NCI-H748 treated with DMSO at 0.1 percent for 48 hours (cell line): ENCODE measurements around the gene SREK1.
"Not testable (repeated sequence)": the region's sequence is repeated elsewhere in the genome, so short reads cannot be mapped to it uniquely, and the experiment has no call there.

Experiments
- DNase-seq: peaks from one replicate; lab custom pipeline; 2025; lab: John Stamatoyannopoulos, UW

The SREK1 gene

GRCh38 chr5:66222896-66223295 is 78.8 kb downstream of the SREK1 start:
- DNase-seq: not testable (repeated sequence)

GRCh38 chr5:66223637-66224036 is 79.5 kb downstream of the SREK1 start:
- DNase-seq: no peak

GRCh38 chr5:66224274-66224673 is 80.2 kb downstream of the SREK1 start:
- DNase-seq: peak; percentile 81

GRCh38 chr5:66224773-66225553 is 80.9 kb downstream of the SREK1 start:
- DNase-seq: peak; percentile 43

- DNase-seq: peak; percentile 14
Measured at GRCh38 chr5:66230551-66230950, 86.5 kb downstream of the SREK1 start.

GRCh38 chr5:66231508-66231907 is 87.4 kb downstream of the SREK1 start:
- no peak for DNase-seq

- no peak for DNase-seq
Measured at GRCh38 chr5:66232275-66232674, 88.2 kb downstream of the SREK1 start.

- peak; percentile 56 for DNase-seq
Measured at GRCh38 chr5:66232706-66233445, 88.8 kb downstream of the SREK1 start.
